ENCODE data around the gene UBE2Q1.

Gene UBE2Q1

GRCh38 chr1:154577346-154578057, 19.0 kb upstream of the UBE2Q1 start:
- no peak for DNase-seq (ENCODE audit: low spot score)

- DNase-seq (ENCODE audit: low spot score), result no peak
Measured at GRCh38 chr1:154575951-154576566, 17.6 kb upstream of the UBE2Q1 start.

- DNase-seq (ENCODE audit: low spot score), result no peak
Measured at GRCh38 chr1:154575147-154575927, 16.9 kb upstream of the UBE2Q1 start.

GRCh38 chr1:154574716-154575115, 16.3 kb upstream of the UBE2Q1 start:
- no peak for DNase-seq (ENCODE audit: low spot score)

GRCh38 chr1:154573168-154573510, 14.7 kb upstream of the UBE2Q1 start:
- DNase-seq (ENCODE audit: low spot score), result no peak

GRCh38 chr1:154572468-154573167, 14.2 kb upstream of the UBE2Q1 start:
- no peak for DNase-seq (ENCODE audit: low spot score)

- DNase-seq (ENCODE audit: low spot score), result no peak
Measured at GRCh38 chr1:154571964-154572288, 13.5 kb upstream of the UBE2Q1 start.

- no peak for DNase-seq (ENCODE audit: low spot score)
Measured at GRCh38 chr1:154571244-154571963, 12.9 kb upstream of the UBE2Q1 start.

- DNase-seq (ENCODE audit: low spot score), result no peak
Measured at GRCh38 chr1:154568157-154568815, 9.8 kb upstream of the UBE2Q1 start.

- peak; percentile 89 for DNase-seq (ENCODE audit: low spot score)
Measured at GRCh38 chr1:154567386-154568156, 9.1 kb upstream of the UBE2Q1 start, which contains the start of gene CHRNB2. TSS of gene CHRNB2 (plus strand) at chr1:154567778. CDS start at chr1:154568045, 267 bp downstream.

GRCh38 chr1:154565876-154566275, 7.4 kb upstream of the UBE2Q1 start:
- no peak for DNase-seq (ENCODE audit: low spot score)

GRCh38 chr1:154559466-154560044, 1.1 kb upstream of the UBE2Q1 start:
- peak; percentile 86 for DNase-seq (ENCODE audit: low spot score)

GRCh38 chr1:154558720-154559465, 431 bp upstream of the UBE2Q1 start:
- DNase-seq (ENCODE audit: low spot score), result peak; percentile 98

GRCh38 chr1:154557248-154557938, 1.1 kb downstream of the UBE2Q1 start:
- no peak for DNase-seq (ENCODE audit: low spot score)

- no peak for DNase-seq (ENCODE audit: low spot score)
Measured at GRCh38 chr1:154556422-154556821, 2.0 kb downstream of the UBE2Q1 start.

GRCh38 chr1:154553056-154554030, 5.1 kb downstream of the UBE2Q1 start:
- no peak for DNase-seq (ENCODE audit: low spot score)

GRCh38 chr1:154552036-154552435, 6.4 kb downstream of the UBE2Q1 start:
- no peak for DNase-seq (ENCODE audit: low spot score)

- no peak for DNase-seq (ENCODE audit: low spot score)
Measured at GRCh38 chr1:154551474-154551873, 7.0 kb downstream of the UBE2Q1 start.

Data from HuH-7 (cell line).